HEK293 (cell line): ENCODE measurements around the gene BMP2K.

Experiments used
- CTCF ChIP-seq: fragments of 450-650 bp; formaldehyde crosslinking; IDR thresholded peaks from 2 replicates; pipeline ENCODE4 v1.5.1; 2016; ENCODE audit warnings: missing biosample characterization, missing genetic modification characterization
- MYNN ChIP-seq: fragments of 450-650 bp; formaldehyde crosslinking; IDR thresholded peaks from 2 replicates; pipeline ENCODE4 v1.5.1; 2016; ENCODE audit warnings: missing biosample characterization, missing genetic modification characterization, borderline replicate concordance
- YY1 ChIP-seq: fragments of 450-650 bp; formaldehyde crosslinking; IDR thresholded peaks from 2 replicates; pipeline ENCODE4 v1.5.1; 2018; ENCODE audit warnings: missing biosample characterization, missing genetic modification characterization
- ZNF184 ChIP-seq: fragments of 450-650 bp; IDR thresholded peaks from 2 replicates; pipeline ENCODE4 v1.5.1; 2018; ENCODE audit warnings: missing biosample characterization, mild to moderate bottlenecking, missing genetic modification characterization
- ZNF707 ChIP-seq: fragments of 450-650 bp; formaldehyde crosslinking; IDR thresholded peaks from 2 replicates; pipeline ENCODE4 v1.5.1; 2016; ENCODE audit warnings: missing biosample characterization, missing genetic modification characterization
- TF ChIP-seq, protein P1 (sequence below): fragments of 450-650 bp; formaldehyde crosslinking; IDR thresholded peaks from 2 replicates; pipeline ENCODE4 v1.5.1; 2016; ENCODE audit warnings: missing biosample characterization, missing genetic modification characterization

GRCh38 chr4:78776729-78777575 is 802 bp downstream of the BMP2K start:
- TF ChIP-seq CTCF (no peak), YY1 (tag by site-specific recombination) (no peak), ZNF184 (tag by site-specific recombination) (no peak), ZNF707 (tag by site-specific recombination) (no peak), MYNN (tag by site-specific recombination) (no peak)
- TF ChIP-seq, protein P1, sequence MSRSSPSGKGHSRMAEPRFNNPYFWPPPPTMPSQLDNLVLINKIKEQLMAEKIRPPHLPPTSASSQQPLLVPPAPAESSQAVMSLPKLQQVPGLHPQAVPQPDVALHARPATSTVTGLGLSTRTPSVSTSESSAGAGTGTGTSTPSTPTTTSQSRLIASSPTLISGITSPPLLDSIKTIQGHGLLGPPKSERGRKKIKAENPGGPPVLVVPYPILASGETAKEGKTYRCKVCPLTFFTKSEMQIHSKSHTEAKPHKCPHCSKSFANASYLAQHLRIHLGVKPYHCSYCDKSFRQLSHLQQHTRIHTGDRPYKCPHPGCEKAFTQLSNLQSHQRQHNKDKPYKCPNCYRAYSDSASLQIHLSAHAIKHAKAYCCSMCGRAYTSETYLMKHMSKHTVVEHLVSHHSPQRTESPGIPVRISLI = no peak
